Right lobe of liver (tissue), 6 donors: ENCODE data around the gene ARFGAP1. TPM values are rescaled to one million over a fixed set of nuclear protein-coding genes. Genes with fewer than 3 reads are reported as not detected.

Experiments used
- ATAC-seq, 4 donors: fragments of 200-7000 bp; cut with Tn5 transposase; one replicate each; pipeline ENCODE4 v1.9.1; 2020; ENCODE audit warnings: mild to moderate bottlenecking in 4 of 4, moderate library complexity in 4 of 4
- DNase-seq, 3 donors: peaks; one replicate each; pipeline ENCODE4 v3.0.0-alpha.2; 2020
- H3K27ac ChIP-seq, 3 donors: fragments of 200-600 bp; one replicate each; pipeline ENCODE4 v1.8.0; 2022
- H3K27me3 ChIP-seq, 2 donors: fragments of 200-600 bp; one replicate each; pipeline ENCODE4 v1.8.0; 2022
- H3K36me3 ChIP-seq, 4 donors: fragments of 200-600 bp; sonication (generic) in 1 of 4; one replicate each; pipeline versions ENCODE4 v1.5.1 to v1.8.0; 2017 to 2022; ENCODE audit warnings: control low read depth in 1 of 4
- H3K4me1 ChIP-seq, 4 donors: fragments of 200-600 bp; sonication (generic) in 1 of 4; one replicate each; pipeline versions ENCODE4 v1.5.1 to v1.8.0; 2017 to 2022; ENCODE audit warnings: control low read depth in 1 of 4
- H3K4me3 ChIP-seq, 3 donors: fragments of 200-600 bp; one replicate each; pipeline ENCODE4 v1.8.0; 2022
- H3K9me3 ChIP-seq, 4 donors: fragments of 200-600 bp; sonication (generic) in 1 of 4; one replicate each; pipeline versions ENCODE4 v1.5.1 to v1.8.0; 2017 to 2022; ENCODE audit warnings: control low read depth in 1 of 4
- CTCF ChIP-seq, 4 donors: fragments of 200-600 bp in 3 of 4; fragments of 450-650 bp in 1 of 4; IDR thresholded peaks; one replicate each; pipeline versions ENCODE4 v1.5.1 to v1.8.0; 2016 to 2022; ENCODE audit warnings: antibody characterized with exemption in 4 of 4, mild to moderate bottlenecking in 2 of 4
- POLR2A ChIP-seq: fragments of 450-650 bp; IDR thresholded peaks from one replicate; pipeline ENCODE4 v1.6.1; 2017; ENCODE audit warnings: antibody characterized with exemption, mild to moderate bottlenecking
- WGBS: methylation state at CpG from one replicate; pipeline ENCODE4 v1.1.6; 2018; ENCODE audit warnings: low coverage, low lambda C conversion rate; ENCODE audit not compliant: insufficient coverage; ENCODE audit errors: missing lambda C conversion rate; 5-methylcytosine and 5-hydroxymethylcytosine counted together
- intact Hi-C, 2 donors: fragments of 100-400 bp; cut with DNase I; formaldehyde crosslinking; loops; one replicate each; pipeline versions ENCODE4 v1.11.2 to v1.14.1; 2022
- total RNA-seq, 6 experiments: library from RNA; depleted of rRNA in 2 of 6; stranded (reverse); fragments of >200 nt in 2 of 6; fragmentation: NEBNext Ultra II Directional in 3 of 6; extraction: Animal tissue kit (Norgen Biotek cat#: 25700) in 3 of 6; gene quantifications; one replicate each; pipeline versions ENCODE4 v1.1.0 to v1.2.4, GENCODE V29; 2016 to 2023
- donor health status: DM: no; HTN: yes; CAD: no.
- donor health status: DM: no; HTN: no; CAD: no.
- donor health status: DM: no; HTN: no; CAD: no.
- donor health status: DM: no; HTN: yes; CAD: no.
- donor health status: DM: no; HTN: yes; CAD: no.

The ARFGAP1 gene
- total RNA-seq, 6 experiments from 2014 or later, result 17.4 to 42.8 (median 29.5) TPM

GRCh38 chr20:63238514-63239125, 34.0 kb upstream of the ARFGAP1 start:
- Histone ChIP-seq H3K4me3 (no peak overlapping the region), H3K4me1 (no peaks in the 10 kb centered on the region), H3K27ac (no peak overlapping the region), H3K9me3 (no peaks in the 10 kb centered on the region), H3K36me3 (no peaks in the 10 kb centered on the region), H3K27me3 (no peaks in the 10 kb centered on the region)
- 40% methylated on average over 3 of the region's 16 CpGs for WGBS
- no peak for DNase-seq
- TF ChIP-seq POLR2A (no peak), CTCF (IDR thresholded peaks at IDR 0.05) (no peak)
- intact Hi-C loops, result no loop called here
- ATAC-seq, result no peak

- Histone ChIP-seq H3K4me1 (no peaks in the 10 kb centered on the region), H3K4me3 (no peak overlapping the region), H3K36me3 (no peaks in the 10 kb centered on the region), H3K9me3 (no peaks in the 10 kb centered on the region), H3K27ac (no peak overlapping the region), H3K27me3 (no peaks in the 10 kb centered on the region)
- TF ChIP-seq POLR2A (no peak), CTCF (IDR thresholded peaks at IDR 0.05) (no peak)
- 80% methylated on average over 1 of the region's 30 CpGs for whole genome bisulfite sequencing
- ATAC-seq, result no peak
- no peak for DNase-seq
- intact Hi-C loops, result no loop called here
These were observed 33.2 kb upstream of the ARFGAP1 start for GRCh38 chr20:63239431-63239830.

GRCh38 chr20:63240004-63240403, 32.6 kb upstream of the ARFGAP1 start:
- Histone ChIP-seq H3K27ac (no peak overlapping the region), H3K4me1 (no peaks in the 10 kb centered on the region), H3K9me3 (no peaks in the 10 kb centered on the region), H3K4me3 (no peak overlapping the region), H3K27me3 (no peaks in the 10 kb centered on the region), H3K36me3 (no peaks in the 10 kb centered on the region)
- no peak for DNase-seq
- TF ChIP-seq CTCF (IDR thresholded peaks at IDR 0.05) (no peak), POLR2A (no peak)
- intact Hi-C loops, result no loop called here
- WGBS, result 57% methylated on average over 1 of the region's 11 CpGs
- ATAC-seq, result no peak

DNA sequence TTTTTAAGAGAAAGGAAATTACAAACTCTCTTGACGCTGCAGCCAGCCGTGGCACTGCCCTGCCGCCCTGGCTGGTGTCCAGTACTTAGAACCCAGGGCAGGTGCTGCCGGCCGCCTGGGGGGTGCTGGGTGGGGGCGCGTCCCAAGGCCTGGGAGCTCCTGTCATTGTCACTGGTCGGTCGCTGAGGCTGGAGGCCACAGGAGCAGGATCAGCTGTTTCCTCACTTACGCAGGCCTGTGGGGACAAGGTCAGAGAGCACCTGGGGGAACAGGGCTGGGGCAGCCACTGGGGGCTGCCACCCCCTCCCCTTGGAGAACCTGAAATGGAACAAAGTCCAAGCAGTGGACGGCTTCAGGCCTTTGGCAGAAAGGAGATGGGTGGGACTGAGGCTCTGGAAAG, 31.3 kb upstream of the ARFGAP1 start:
- ATAC-seq (no peak), DNase-seq (no peak)
- Histone ChIP-seq H3K4me1 (no peaks in the 10 kb centered on the region), H3K27me3 (no peaks in the 10 kb centered on the region), H3K27ac (no peak overlapping the region), H3K36me3 (no peaks in the 10 kb centered on the region), H3K9me3 (no peaks in the 10 kb centered on the region), H3K4me3 (no peak overlapping the region)
- 35% methylated on average over 8 of the region's 11 CpGs for WGBS
- TF ChIP-seq POLR2A (no peak), CTCF (IDR thresholded peaks at IDR 0.05) (no peak)
- intact Hi-C loops, result no loop called here

- ATAC-seq (no peak), DNase-seq (no peak)
- H3K36me3 ChIP-seq, result no peaks in the 10 kb centered on the region
- H3K9me3 ChIP-seq, result no peaks in the 10 kb centered on the region
- intact Hi-C loops, result no loop called here
- TF ChIP-seq POLR2A (no peak), CTCF (IDR thresholded peaks at IDR 0.05) (no peak)
- no peak overlapping the region for H3K27ac ChIP-seq
- WGBS, result 49% methylated on average over 4 of the region's 21 CpGs
- H3K27me3 ChIP-seq, result no peaks in the 10 kb centered on the region
- H3K4me1 ChIP-seq, result no peaks in the 10 kb centered on the region
- no peak overlapping the region for H3K4me3 ChIP-seq
These were observed 29.9 kb upstream of the ARFGAP1 start for GRCh38 chr20:63242736-63243135.
